H1 (cell line): Measurements from ENCODE around the gene SSPN.

Experiments
- CBX5 ChIP-seq: fragments of 300-800, 300-1000 bp; sonication (generic); IDR thresholded peaks from 2 replicates; pipeline ENCODE4 v1.7.1; 2016; ENCODE audit warnings: antibody characterized with exemption, low read length, low read depth
- CEBPB ChIP-seq: IDR thresholded peaks from 2 replicates; pipeline ENCODE4 v1.6.1; 2012; ENCODE audit warnings: low read depth, low read length
- CTCF ChIP-seq, 3 experiments: IDR thresholded peaks; 1 replicate in 2 of 3; 2 replicates in 1 of 3; pipeline versions ENCODE4 v1.5.1 to v1.6.1; 2011; ENCODE audit warnings: low read length in 3 of 3, mild to moderate bottlenecking in 3 of 3, inconsistent platforms in 2 of 3, low read depth in 1 of 3, moderate library complexity in 1 of 3; ENCODE audit not compliant: insufficient read depth in 1 of 3; ENCODE audit errors: control extremely low read depth in 1 of 3
- EZH2 ChIP-seq: fragments of 200-600 bp; sonication (generic); IDR thresholded peaks from 2 replicates; pipeline ENCODE4 v1.7.1; 2012; ENCODE audit warnings: low read depth, mild to moderate bottlenecking, moderate library complexity, low read length, inconsistent platforms; ENCODE audit not compliant: severe bottlenecking
- HDAC2 ChIP-seq, 2 experiments: fragments of 300-600 bp in 1 of 2; sonication (generic) in 1 of 2; IDR thresholded peaks; 2 replicates each; pipeline ENCODE4 v1.6.1; 2011 to 2012; ENCODE audit warnings: low read depth in 2 of 2, low read length in 2 of 2, mild to moderate bottlenecking in 2 of 2, moderate library complexity in 2 of 2, borderline replicate concordance in 1 of 2, inconsistent platforms in 1 of 2
- NRF1 ChIP-seq: IDR thresholded peaks from 2 replicates; pipeline ENCODE4 v1.6.1; 2011; ENCODE audit warnings: mild to moderate bottlenecking, low read depth, low read length, improper control_type of control experiment
- PHF8 ChIP-seq: fragments of 200-600 bp; sonication (generic); conservative IDR thresholded peaks from 2 replicates; pipeline ENCODE4 v1.7.1; 2012; ENCODE audit warnings: low read depth, mild to moderate bottlenecking, inconsistent platforms, low read length, moderate library complexity
- POLR2A ChIP-seq, 2 experiments: IDR thresholded peaks; 1 replicate in 1 of 2; 2 replicates in 1 of 2; pipeline ENCODE4 v1.6.1; 2011; ENCODE audit warnings: low read depth in 2 of 2, low read length in 2 of 2, mild to moderate bottlenecking in 2 of 2; ENCODE audit errors: control extremely low read depth in 1 of 2
- POLR2AphosphoS5 ChIP-seq: IDR thresholded peaks from 2 replicates; pipeline ENCODE4 v1.6.1; 2011; ENCODE audit warnings: low read depth, low read length
- POU5F1 ChIP-seq: IDR thresholded peaks from 2 replicates; pipeline ENCODE4 v1.6.1; 2011; ENCODE audit warnings: low read depth, mild to moderate bottlenecking, low read length, moderate library complexity
- RAD21 ChIP-seq, 2 experiments: IDR thresholded peaks in 1 of 2; conservative IDR thresholded peaks in 1 of 2; 2 replicates each; pipeline ENCODE4 v1.6.1; 2011; ENCODE audit warnings: low read depth in 2 of 2, low read length in 2 of 2, improper control_type of control experiment in 1 of 2, inconsistent platforms in 1 of 2, mild to moderate bottlenecking in 1 of 2, moderate library complexity in 1 of 2
- SIN3A ChIP-seq, 2 experiments: IDR thresholded peaks in 1 of 2; conservative IDR thresholded peaks in 1 of 2; 2 replicates each; pipeline ENCODE4 v1.6.1; 2011 to 2012; ENCODE audit warnings: low read length in 2 of 2, improper control_type of control experiment in 1 of 2, low read depth in 1 of 2, mild to moderate bottlenecking in 1 of 2
- SP2 ChIP-seq: IDR thresholded peaks from 2 replicates; pipeline ENCODE4 v1.6.1; 2012; ENCODE audit warnings: mild to moderate bottlenecking, low read length, inconsistent platforms
- TEAD4 ChIP-seq: IDR thresholded peaks from 2 replicates; pipeline ENCODE4 v1.6.1; 2012; ENCODE audit warnings: low read depth, low read length, inconsistent platforms, mixed read lengths

GRCh38 chr12:26150736-26151450, 44.5 kb upstream of the SSPN start:
- TF ChIP-seq POLR2A (IDR thresholded peaks at IDR 0.05; ENCODE audit: control extremely low read depth in 1 of 2, low read depth in 2 of 2, low read length in 2 of 2) = no peak
- TF ChIP-seq NRF1 = no peak
- no peak for TF ChIP-seq TEAD4
- no peak for TF ChIP-seq RAD21 (IDR thresholded peaks at IDR 0.05 in 1 of 2, conservative IDR thresholded peaks at IDR 0.05 in 1 of 2; ENCODE audit: low read depth in 2 of 2, low read length in 2 of 2)
- no peak for TF ChIP-seq CTCF (IDR thresholded peaks at IDR 0.05; ENCODE audit: control extremely low read depth in 1 of 3, insufficient read depth in 1 of 3, low read depth in 1 of 3, low read length in 3 of 3)
- TF ChIP-seq HDAC2 (IDR thresholded peaks at IDR 0.05; ENCODE audit: borderline replicate concordance in 1 of 2, low read depth in 2 of 2, low read length in 2 of 2) = no peak
- TF ChIP-seq SP2 = no peak
- TF ChIP-seq SIN3A (conservative IDR thresholded peaks at IDR 0.05 in 1 of 2, IDR thresholded peaks at IDR 0.05 in 1 of 2; ENCODE audit: low read depth in 1 of 2, low read length in 2 of 2) = no peak
- no peak for TF ChIP-seq PHF8
- no peak for TF ChIP-seq POU5F1
- TF ChIP-seq CBX5 = no peak
- TF ChIP-seq CEBPB = no peak
- no peak for TF ChIP-seq POLR2AphosphoS5
- TF ChIP-seq EZH2 = no peak
